Esophagus muscularis mucosa (tissue), 4 donors: ENCODE data around the gene FAM78B.

Experiments used
- CTCF ChIP-seq, 3 experiments: fragments of 200-600 bp in 2 of 3; fragments of 450-650 bp in 1 of 3; sonication (generic) in 2 of 3; IDR thresholded peaks; one replicate each; pipeline ENCODE4 v1.5.1; 2017 to 2019; ENCODE audit warnings: antibody characterized with exemption in 3 of 3, mild to moderate bottlenecking in 2 of 3, moderate library complexity in 1 of 3
- EP300 ChIP-seq: sonication (generic); formaldehyde crosslinking; IDR thresholded peaks from one replicate; pipeline ENCODE4 v1.6.1; 2017; ENCODE audit warnings: antibody characterized with exemption
- POLR2A ChIP-seq: fragments of 450-650 bp; IDR thresholded peaks from one replicate; pipeline ENCODE4 v1.6.1; 2017; ENCODE audit warnings: antibody characterized with exemption, moderate library complexity, mild to moderate bottlenecking, low read depth

- TF ChIP-seq POLR2A, result no peak
- no peak for TF ChIP-seq CTCF (IDR thresholded peaks at IDR 0.05)
- TF ChIP-seq EP300, result no peak
Observed at GRCh38 chr1:166086113-166086883, 80.5 kb downstream of the FAM78B start.
